Measurements from ENCODE around the gene ZNF561.
"Not testable (repeated sequence)": the region's sequence is repeated elsewhere in the genome, so short reads cannot be mapped to it uniquely, and the experiment has no call there.

The ZNF561 gene

DNA sequence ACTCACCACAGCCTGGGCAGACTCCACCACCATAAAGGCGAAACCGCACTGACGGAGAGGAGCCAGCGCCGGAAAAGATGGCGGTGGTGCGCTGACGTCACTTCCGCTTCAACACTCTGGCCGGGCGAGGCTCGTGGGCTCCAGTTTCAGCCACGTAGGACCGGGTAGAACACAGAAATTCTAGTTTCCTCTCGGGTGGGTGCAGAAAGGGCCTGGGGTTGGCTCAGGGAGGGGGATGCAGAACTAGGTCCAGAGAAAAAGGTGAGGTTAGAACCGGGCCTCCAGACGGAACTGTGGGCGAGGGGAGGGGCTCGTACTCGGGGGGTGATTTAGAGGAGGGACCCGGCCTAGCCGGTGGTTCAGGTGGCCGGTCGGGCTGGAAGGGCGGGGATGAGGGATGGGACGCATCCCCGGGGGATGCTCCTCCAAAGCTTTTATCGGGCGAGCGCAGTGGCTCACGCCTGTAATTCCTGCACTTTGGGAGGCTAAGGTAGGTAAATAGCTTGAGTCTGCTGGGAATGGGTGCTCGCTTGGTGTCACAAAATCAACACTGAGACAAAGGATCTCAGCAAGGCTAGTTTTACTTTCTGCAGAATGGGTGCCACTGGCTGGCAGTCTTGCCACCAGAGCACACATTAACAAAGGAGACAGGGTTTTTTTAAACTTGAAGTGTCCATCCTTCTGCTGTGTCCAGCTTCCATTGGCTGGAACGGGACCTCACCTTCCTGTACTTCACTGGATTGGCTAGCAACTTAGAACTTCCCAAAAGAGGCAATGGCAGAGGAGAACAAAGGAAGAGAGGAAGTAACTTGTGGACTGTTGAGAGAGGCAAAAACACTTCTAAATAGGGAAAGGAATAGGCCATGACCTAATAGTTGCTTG lies at the start of gene ZNF561:
Gene ZNF561, minus strand, starts transcription at position 77 of the 882 bp plus-strand sequence. CDS start 1,776 bp downstream, outside the sequence.
- DNase-seq, result peak; percentile 69 to 79

DNA sequence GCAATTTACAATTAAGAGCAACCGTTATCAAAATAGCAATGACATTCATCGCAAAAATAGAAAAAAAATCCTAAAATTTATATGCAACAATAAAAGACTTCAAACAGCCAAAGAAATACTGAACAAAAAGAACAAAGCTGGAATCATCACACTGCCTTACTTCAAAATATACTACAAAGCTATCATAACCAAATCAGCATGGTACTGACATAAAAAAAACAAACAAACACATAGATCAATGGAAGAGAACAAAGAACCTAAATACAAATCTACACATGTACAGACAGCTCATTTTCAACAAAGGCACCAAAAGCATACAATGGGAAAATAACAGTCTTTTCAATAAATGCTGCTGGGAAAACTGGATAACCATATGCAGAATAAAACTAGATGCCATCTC lies 47.5 kb upstream of the ZNF561 start:
- no peak for DNase-seq

DNA sequence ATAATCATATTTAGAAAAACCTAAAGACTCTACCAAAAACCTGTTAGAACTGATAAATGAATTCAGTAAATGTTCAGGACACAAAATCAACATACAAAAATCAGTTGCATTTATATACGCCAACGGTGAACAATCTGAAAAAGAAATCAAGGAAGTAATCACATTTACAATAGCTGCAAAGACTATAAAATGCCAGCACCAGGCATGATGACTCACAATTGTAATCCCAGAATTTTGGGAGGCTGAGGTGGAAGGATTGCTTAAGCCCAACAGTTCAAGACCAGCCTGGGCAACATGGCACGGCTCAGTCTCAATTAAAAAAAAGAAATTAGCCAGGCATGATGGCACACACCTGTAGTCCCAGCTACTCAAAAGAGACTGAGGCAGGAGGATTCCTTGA lies 46.9 kb upstream of the ZNF561 start:
- DNase-seq, result no peak

DNA sequence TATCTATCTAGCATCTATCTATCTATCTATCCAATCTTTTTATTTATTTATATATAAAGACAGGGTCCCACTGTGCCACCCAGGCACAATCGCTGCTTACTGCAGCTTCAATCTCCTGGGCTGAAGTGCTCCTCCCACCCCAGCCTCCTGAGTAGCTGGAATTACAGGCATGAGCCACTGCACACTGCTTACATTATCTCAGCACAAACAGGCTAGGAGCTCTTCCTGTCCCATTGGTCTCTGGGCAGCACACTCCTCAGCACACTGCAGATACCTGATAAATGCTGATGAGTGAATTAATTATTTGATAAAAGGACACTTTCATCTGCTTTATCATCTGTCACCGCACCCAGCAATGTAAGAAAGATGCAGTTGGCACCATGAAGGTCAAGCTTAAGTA lies 37.7 kb upstream of the ZNF561 start:
- no peak for DNase-seq

DNA sequence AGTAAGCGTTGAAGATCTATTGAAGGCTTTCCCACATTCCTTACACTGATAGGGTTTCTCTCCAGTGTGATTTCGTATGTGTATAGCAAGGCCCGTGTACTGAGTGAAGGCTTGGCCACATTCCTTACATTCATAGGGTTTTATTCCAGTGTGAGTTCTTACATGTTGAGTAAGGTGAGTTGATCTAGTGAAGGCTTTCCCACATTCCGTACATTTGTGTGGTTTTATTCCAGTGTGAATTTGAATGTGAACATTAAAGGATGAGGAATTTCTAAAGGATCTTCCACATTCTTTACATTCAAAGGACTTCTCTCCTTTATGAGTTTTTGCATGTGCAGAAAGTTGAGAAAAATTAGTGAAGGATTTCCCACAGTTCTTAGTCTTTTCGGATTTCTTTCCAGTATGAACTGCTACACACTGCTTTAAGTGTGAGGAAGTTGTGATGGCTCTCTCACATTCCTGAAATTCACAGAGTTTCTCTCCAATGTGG lies 32.1 kb upstream of the ZNF561 start:
- not testable (repeated sequence) for DNase-seq

DNA sequence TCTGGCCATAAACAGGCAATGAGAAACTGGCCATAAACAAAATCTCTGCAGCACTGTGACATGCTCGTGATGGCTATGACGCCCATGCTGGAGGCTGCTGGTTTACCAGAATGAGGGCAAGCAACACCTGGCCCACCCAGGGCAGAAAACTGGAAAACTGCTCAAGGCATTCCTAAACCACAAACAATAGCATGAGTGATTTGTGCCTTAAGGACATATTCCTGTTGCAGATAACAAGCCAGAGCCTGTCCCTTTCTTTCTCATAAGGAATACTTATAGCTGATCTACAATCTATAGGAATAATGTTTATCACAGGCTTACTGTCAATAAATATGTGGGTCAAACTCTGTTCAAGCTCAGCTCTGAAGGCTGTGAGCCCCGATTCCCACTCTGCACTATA lies 30.4 kb upstream of the ZNF561 start:
- DNase-seq, result not testable (repeated sequence)

DNA sequence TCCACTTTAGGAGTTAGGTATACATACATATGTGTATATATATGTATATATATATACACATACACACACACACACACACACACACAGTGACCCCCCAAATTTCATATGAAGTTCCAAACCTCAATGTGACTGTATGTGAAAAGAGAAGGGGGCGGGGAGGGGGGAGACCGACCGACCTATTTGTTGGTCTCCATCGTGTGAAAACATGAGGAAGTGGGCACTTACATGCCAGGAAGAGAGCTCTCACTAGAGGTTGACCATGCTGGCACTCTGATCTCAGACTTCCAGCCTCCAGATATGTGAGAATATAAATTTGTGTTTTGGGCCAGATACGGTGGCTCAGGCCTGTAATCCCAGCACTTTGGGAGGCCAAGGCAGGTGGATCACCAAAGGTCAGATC lies 29.3 kb upstream of the ZNF561 start:
- no peak for DNase-seq

DNA sequence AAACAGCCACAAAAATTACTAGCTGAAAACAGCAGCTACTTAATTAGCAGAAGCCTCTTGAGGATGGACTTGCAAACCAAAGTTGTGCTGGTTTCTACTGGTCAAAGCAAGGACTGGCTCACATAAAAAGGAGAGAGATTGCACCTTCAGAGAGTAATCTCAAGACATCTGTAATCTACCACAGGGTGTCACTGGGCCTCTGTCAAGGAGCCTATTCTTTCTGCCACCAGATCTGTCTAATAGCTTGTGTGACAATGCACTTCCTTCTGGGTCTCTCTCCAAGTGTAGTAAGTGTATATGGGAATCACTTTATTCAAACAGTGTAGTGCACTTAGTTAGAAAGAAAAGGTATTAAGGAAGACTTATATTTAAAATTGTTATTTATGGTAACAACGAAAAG lies 24.4 kb upstream of the ZNF561 start:
- DNase-seq, result no peak

DNA sequence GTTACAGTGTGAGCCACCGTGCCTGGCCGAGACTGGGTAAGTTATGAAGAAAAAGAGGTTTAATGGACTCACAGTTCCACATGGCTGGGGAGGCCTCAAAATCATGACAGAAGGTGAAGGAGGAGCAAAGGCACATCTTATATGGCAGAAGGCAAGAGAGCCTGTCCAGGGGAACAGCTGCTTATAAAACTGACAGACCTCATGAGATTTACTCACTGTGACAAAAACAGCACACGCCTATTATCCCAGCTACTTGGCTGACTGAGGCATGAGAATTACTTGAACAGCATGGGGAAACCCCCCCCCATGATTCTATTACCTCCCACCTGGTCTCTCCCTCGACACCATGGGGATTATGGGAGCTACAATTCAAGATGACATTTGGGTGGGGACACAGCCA lies 23.4 kb upstream of the ZNF561 start:
- DNase-seq, result peak; percentile 8 to 43

DNA sequence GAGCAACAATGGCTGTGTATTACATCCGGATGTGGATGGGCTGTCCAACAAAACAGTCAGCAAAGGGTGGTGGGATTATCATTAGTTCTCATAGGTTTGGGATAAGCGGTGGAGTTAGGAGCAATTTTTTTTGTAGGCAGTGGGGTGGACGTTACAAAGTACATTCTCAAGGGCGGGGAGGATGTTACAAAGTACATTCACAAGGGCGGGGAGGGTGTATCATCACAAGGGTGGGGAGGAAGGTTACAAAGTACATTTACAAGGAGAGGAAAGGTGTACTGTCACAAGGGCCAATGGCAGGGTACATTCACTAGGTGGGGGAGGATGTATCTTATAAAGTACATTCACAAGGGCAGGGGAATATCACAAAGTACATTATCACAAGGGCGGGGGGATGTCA lies 20.8 kb upstream of the ZNF561 start:
- no peak for DNase-seq

DNA sequence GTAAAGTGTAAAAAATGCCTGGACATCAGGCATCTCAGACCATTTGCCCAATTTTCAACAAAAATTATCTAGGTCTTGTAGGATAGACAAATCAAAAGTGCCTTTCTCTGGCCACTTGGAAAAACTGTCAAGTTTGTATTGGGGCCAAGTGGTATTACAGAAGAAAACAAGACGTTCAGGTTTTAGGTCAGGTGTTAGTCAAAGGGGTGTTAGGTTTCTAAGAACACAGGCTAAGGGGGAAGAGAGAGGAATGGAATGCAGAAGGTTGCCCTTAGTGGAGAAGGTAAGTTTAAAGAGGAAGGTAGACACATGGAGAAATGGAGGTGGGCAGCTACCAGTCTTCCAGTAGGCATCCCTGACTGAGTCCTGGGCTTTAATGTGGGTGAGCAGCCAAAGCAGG lies 19.9 kb upstream of the ZNF561 start:
- DNase-seq, result no peak

DNA sequence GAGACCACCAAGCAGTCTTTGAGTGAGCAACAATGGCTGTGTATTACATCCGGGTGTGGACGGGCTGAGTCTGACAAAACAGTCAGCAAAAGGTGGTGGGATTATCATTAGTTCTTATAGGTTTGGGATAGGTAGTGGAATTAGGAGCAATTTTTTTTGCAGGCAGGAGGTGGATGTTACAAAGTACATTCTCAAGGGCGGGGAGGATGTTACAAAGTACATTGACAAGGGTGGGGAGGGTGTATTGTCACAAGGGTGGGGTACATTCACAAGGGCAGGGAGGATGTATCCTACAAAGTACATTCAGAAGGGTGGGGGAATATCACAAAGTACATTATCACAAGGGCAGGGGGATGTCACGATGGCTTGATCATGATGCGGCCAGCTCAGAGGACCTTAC lies 15.0 kb upstream of the ZNF561 start:
- no peak for DNase-seq

DNA sequence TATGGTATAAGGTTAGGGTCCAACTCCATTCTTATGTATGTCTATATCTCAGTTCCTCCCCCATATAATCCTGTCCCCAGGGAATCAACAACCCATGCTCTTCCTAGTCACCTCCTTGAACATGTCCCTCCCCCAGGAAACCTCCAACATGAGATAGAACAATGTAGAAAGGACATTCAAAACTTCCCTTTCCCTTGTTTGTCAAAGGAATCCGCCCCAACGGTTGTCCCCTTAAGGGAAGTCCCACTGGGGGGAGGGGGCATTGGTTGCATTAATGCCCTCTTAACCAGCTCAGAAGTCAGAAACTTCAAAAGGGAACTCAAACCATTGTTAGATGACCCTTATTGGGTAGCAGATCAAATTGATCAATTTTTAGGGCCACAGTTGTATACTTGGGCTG lies 6.8 kb upstream of the ZNF561 start:
- DNase-seq, result no peak

DNA sequence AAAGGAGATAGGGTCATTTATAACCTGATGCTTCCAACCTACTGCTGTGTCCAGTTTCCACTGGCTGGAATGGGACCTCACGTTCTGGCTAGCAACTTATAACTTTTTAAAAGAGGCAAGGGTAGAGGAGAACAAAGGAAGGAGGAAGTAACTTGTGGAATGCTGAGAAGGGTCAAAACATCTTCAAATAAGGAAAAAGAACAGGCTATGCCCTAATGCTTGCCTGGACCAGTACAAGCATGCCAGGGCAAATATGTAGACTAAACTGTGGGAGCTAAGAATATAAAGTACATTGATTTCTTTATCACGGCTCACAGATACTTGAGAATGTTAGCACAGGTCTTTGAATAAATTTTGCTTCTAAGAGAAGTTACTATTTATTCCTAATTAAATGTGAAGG lies 1.5 kb upstream of the ZNF561 start:
- no peak for DNase-seq

DNA sequence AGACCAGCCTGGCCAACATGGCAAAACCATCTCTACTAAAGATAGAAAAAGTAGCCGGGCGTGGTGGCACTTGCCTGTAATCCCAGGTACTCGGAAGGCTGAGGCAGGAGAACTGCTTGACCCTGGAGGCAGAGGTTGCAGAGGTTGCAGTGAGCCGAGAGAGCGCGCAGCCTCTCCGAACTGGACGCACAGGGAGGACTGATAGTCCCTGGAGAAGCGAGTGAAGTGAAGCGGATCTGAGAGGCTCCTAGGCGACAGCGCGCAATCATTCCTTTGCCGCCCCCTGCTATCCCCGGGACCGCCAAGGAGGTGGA lies 233 bp downstream of the ZNF561 start:
- no peak for DNase-seq

DNA sequence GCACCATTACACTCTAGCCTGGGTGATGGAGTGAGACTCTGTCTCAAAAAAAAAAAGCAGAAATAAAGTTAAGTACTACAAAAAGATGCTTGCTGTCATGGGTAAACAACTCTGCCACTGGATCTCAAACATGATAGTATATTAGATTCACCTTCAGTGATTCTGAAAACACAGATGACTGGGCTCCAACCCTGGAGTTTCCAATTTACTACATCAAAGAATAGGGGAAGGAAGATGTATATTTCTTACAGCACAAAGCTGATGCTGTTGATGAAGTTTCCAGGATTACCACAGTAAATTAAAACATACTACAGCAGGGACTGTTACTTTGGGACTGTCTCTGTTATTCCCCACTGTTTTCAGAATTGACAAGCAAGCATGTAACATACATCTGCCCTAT lies 5.2 kb downstream of the ZNF561 start:
- DNase-seq, result no peak

DNA sequence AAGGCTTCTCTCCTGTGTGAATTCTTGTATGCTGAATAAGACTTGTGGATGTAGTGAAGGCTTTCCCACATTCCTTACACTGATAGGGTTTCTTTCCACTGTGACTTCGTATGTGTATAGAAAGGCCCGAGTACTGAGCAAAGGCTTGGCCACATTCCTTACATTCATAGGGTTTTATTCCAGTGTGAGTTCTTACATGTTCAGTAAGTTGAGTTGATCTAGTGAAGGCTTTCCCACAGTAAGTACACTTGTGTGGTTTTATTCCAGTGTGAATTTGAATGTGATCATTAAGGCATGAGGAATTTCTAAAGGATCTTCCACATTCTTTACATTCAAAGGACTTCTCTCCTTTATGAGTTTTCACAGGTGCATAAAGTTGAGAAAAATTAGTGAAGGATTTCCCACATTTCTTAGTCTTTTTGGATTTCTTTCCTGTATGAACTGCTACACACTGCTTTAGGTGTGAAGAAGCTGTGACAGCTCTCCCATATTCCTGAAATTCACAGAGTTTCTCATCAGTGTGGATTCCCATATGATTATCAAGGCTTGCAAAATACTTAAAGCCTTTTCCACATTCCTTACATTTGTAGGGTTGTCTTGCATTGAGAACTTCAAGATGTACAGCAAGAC lies 10.4 kb downstream of the ZNF561 start:
- DNase-seq, result no peak

DNA sequence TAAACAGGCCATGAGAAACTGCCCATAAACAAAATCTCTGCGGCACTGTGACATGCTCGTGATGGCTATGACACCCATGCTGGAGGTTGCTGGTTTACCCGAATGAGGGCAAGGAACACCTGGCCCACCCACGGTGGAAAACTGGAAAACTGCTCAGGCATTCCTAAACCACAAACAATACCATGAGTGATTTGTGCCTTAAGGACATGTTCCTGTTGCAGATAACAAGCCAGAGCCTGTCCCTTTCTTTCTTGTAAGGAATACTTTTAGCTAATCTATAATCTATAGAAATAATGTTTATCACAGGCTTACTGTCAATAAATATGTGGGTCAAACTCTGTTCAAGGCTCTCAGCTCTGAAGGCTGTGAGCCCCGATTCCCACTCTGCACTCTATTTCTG lies 12.1 kb downstream of the ZNF561 start:
- no peak for DNase-seq

DNA sequence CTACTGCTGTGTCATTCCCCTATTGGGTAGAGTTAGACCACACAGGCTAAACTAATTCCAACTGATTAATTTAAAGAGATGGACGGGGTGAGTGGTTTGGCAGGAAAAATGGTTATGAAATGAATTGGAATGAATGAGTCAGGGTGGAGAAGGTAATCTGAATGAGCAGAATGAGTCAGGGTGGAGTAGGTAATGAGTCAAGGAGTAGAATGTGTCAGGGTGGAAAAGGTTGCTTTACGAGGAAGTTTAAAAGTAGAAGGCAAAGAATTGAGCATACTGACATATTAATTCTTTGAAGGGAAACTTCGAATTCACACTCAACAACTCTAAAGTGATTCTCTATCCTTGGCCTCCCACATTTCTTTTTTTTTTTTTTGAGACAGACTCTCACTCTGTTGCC lies 24.0 kb downstream of the ZNF561 start:
- no peak for DNase-seq

DNA sequence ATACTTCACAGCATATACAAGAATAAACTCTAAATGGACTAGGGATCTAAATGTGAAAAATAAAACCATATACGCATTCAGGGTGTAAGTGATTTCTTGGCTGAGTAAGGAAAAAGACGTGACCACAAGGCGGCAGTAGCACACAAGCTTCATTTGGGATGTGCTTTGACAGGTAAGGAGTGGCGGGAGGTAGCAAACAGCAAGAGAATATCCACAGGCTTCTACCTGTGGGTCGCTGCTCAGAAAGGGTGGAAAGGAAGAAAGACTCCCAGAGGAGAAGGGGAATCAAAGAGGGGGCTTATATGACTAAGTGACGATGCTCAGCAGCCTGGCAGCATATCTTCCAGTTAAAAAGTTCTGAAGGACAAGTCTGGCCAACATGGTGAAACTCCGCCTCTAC lies 34.3 kb downstream of the ZNF561 start:
- DNase-seq, result peak; percentile 4 to 75

DNA sequence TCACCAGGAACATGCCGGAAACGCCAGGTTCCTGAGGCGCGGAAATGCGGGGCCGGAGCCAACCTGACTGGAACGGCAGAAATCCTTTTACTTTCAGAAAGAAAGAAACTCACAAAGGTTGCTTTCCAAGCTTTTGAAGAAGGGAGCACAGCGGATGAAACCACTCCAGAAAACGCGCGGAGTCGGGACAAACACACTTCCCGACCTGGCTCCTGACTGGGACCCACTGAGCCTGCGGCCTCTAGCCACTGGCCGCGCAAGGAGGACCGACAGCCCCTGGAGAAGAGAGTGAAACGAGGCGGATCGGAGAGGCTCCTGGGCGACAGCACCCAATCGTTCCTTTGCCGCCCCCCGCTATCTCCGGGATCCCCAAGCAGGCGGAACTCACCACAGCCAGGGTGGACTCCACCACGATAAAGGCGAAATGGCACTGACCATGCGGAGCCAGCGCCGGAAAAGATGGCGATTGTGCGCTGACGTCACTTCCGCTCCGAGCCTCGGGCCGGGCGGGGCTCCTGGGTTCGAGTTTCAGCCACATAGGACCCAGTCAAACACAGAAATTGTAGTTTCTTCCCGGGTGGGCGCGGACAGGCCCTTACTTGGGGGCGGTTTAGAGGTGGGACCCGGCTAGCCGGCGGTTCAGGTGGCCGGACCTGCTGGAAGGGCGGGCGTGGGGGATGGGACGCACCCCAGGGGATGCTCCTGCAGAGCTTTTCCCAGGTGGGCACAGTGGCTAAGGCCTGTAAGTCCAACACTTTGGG lies 36.8 kb downstream of the ZNF561 start, which contains the start of gene ZNF121:
Gene ZNF121, minus strand, starts transcription at position 432 of the 761 bp plus-strand sequence. CDS start 16,407 bp downstream, outside the sequence.
- DNase-seq, result peak; percentile 75 to 87

DNA sequence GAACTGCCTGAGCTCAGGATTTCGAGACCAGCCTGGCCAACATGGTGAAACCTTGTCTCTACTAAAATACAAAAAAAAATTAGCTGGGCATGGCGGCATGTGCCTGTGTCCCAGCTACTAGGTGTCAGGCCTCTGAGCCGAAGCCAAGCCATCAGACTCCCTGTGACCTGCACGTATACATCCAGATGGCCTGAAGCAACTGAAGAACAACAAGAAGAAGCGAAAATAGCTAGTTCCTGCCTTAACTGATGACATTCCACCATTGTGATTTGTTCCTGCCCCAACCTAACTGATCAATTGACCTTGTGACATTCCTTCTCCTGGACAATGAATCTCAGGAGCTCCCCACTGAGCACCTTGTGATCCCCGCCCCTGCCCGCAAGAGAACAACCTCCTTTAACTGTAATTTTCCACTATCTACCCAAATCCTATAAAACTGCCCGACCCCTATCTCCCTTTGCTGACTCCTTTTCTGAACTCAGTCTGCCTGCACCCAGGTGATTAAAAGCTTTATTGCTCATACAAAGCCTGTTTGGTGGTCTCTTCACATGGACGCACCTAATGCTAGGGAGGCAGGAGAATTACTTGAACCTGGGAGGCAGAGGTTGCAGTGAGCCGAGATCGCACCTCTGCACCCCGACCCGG lies 38.8 kb downstream of the ZNF561 start:
- not testable (repeated sequence) for DNase-seq

DNA sequence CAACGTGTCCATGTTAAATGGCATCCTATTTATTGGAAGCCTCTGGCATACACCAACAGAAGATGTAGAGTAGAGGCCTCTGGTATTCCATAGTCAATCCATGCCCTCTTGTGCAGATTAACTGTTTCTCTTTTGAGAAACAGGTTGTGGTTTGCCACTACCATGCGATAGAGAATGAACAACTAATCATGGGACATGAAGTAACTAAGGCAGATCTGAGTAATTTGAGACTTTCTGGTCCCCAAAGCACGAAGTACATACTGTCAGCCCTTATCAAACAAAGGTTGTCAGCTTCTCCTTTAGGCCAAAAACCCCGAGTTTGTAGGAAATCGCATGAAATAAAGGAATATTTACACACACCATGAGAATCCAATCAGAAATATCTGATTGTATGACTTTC lies 40.3 kb downstream of the ZNF561 start:
- DNase-seq, result no peak

All from NCI-H524 (cell line).